ENCODE measurements around the gene ZNF81. TPM values are rescaled to one million over a fixed set of nuclear protein-coding genes. Genes with fewer than 3 reads are reported as not detected.

ZNF81 gene
- total RNA-seq, 1 donor from 2014 or later = 2.8 TPM

Other genes with a start within 250 kb of the ZNF81 start
- 5.7 TPM for gene SYN1, start 217.0 kb upstream of the ZNF81 start, total RNA-seq
- gene CFP, start 207.0 kb upstream of the ZNF81 start, total RNA-seq = 25.4 TPM
- gene ELK1, start 186.3 kb upstream of the ZNF81 start, total RNA-seq = 146 TPM
- 63.6 TPM for gene UXT, start 177.7 kb upstream of the ZNF81 start, total RNA-seq
- gene ZNF182, start 167.1 kb downstream of the ZNF81 start, total RNA-seq = 0.11 TPM
- gene SPACA5, start 170.1 kb downstream of the ZNF81 start, total RNA-seq = not detected
- gene ZNF630, start 234.7 kb downstream of the ZNF81 start, total RNA-seq = 3.3 TPM